WTC11 (cell line): ENCODE measurements around the gene SLC6A8. TPM values are rescaled to one million over a fixed set of nuclear protein-coding genes. Genes with fewer than 3 reads are reported as not detected.

Source experiments
- ATAC-seq: fragments of 200-7000 bp; cut with Tn5 transposase; 2 replicates; pipeline ENCODE4 v1.10.0; 2021; ENCODE audit warnings: mild to moderate bottlenecking, moderate library complexity
- CTCF ChIA-PET: fragments of 300-600 bp; sonication (Branson Sonifier 250); formaldehyde crosslinking; loops from one replicate; lab custom pipeline; 2021; ENCODE audit warnings: antibody characterized with exemption; lab: Charles Lee
- POLR2A ChIA-PET: fragments of 350-600 bp; sonication (Branson Sonifier 250); formaldehyde crosslinking; loops from one replicate; lab custom pipeline; 2021; ENCODE audit warnings: antibody characterized with exemption; lab: Charles Lee
- DNase-seq: peaks from one replicate; pipeline ENCODE4 v3.0.0; 2021; ENCODE audit warnings: low spot score
- H3K27ac Mint-ChIP-seq: 2 replicates; pipeline ENCODE4 v1.8.0; 2021; ENCODE audit warnings: mixed read lengths
- H3K27me3 Mint-ChIP-seq: 2 replicates; pipeline ENCODE4 v1.8.0; 2021; ENCODE audit warnings: low read depth, mild to moderate bottlenecking, moderate library complexity, mixed read lengths
- H3K36me3 Mint-ChIP-seq: 2 replicates; pipeline ENCODE4 v1.8.0; 2021; ENCODE audit warnings: mixed read lengths
- H3K4me1 Mint-ChIP-seq: 2 replicates; pipeline ENCODE4 v1.8.0; 2022; ENCODE audit warnings: mixed read lengths
- H3K4me3 Mint-ChIP-seq: 2 replicates; pipeline ENCODE4 v1.8.0; 2021; ENCODE audit warnings: mild to moderate bottlenecking, moderate library complexity, mixed read lengths
- H3K9me3 Mint-ChIP-seq: 2 replicates; pipeline ENCODE4 v1.8.0; 2021; ENCODE audit warnings: mixed read lengths
- ATF1 ChIP-seq: sonication (generic); formaldehyde crosslinking; IDR thresholded peaks from 2 replicates; pipeline ENCODE4 v1.8.1; 2023; ENCODE audit warnings: mild to moderate bottlenecking, moderate library complexity, missing genetic modification reagents
- CBFB ChIP-seq: sonication (generic); formaldehyde crosslinking; IDR thresholded peaks from 2 replicates; pipeline ENCODE4 v1.8.1; 2022; ENCODE audit warnings: mild to moderate bottlenecking, low read depth, missing genetic modification reagents
- ELF4 ChIP-seq: sonication (generic); formaldehyde crosslinking; IDR thresholded peaks from 2 replicates; pipeline ENCODE4 v1.8.1; 2022; ENCODE audit warnings: low read depth, mild to moderate bottlenecking, moderate library complexity, missing genetic modification reagents
- EMX1 ChIP-seq: fragments of 250-450 bp; sonication (Bioruptor Pico); IDR thresholded peaks from 2 replicates; pipeline ENCODE4 v1.8.0; 2021; ENCODE audit warnings: mild to moderate bottlenecking
- FOXJ3 ChIP-seq: sonication (generic); formaldehyde crosslinking; IDR thresholded peaks from 2 replicates; pipeline ENCODE4 v1.9.0; 2021; ENCODE audit warnings: missing genetic modification reagents, mild to moderate bottlenecking, borderline replicate concordance
- FOXK1 ChIP-seq: sonication (generic); formaldehyde crosslinking; IDR thresholded peaks from 2 replicates; pipeline ENCODE4 v1.8.0; 2022; ENCODE audit warnings: mild to moderate bottlenecking, moderate library complexity, missing genetic modification reagents
- GABPB1 ChIP-seq: sonication (generic); formaldehyde crosslinking; IDR thresholded peaks from 2 replicates; pipeline ENCODE4 v1.8.1; 2023; ENCODE audit warnings: mild to moderate bottlenecking, missing genetic modification reagents
- GTF2I ChIP-seq: fragments of 250-450 bp; sonication (Bioruptor Pico); conservative IDR thresholded peaks from 2 replicates; pipeline ENCODE4 v1.4.0; 2021; ENCODE audit warnings: mild to moderate bottlenecking
- IRF2 ChIP-seq: sonication (generic); formaldehyde crosslinking; IDR thresholded peaks from 2 replicates; pipeline ENCODE4 v1.8.0; 2022; ENCODE audit warnings: low read depth, missing genetic modification reagents, borderline replicate concordance
- MXD4 ChIP-seq: fragments of 250-450 bp; sonication (Bioruptor Pico); IDR thresholded peaks from 2 replicates; pipeline ENCODE4 v1.8.0; 2021; ENCODE audit warnings: mild to moderate bottlenecking, moderate library complexity, borderline replicate concordance
- MYBL2 ChIP-seq: sonication (generic); formaldehyde crosslinking; IDR thresholded peaks from 2 replicates; pipeline ENCODE4 v1.8.1; 2023; ENCODE audit warnings: mild to moderate bottlenecking, moderate library complexity, missing genetic modification reagents
- NFE2L1 ChIP-seq: sonication (generic); formaldehyde crosslinking; IDR thresholded peaks from 2 replicates; pipeline ENCODE4 v1.8.1; 2023; ENCODE audit warnings: missing genetic modification reagents
- SOX15 ChIP-seq: fragments of 250-450 bp; sonication (Bioruptor Pico); IDR thresholded peaks from 2 replicates; pipeline ENCODE4 v1.9.0; 2021; ENCODE audit warnings: mild to moderate bottlenecking
- TEAD1 ChIP-seq: sonication (generic); formaldehyde crosslinking; IDR thresholded peaks from 2 replicates; pipeline ENCODE4 v1.8.0; 2022; ENCODE audit warnings: mild to moderate bottlenecking, missing genetic modification reagents
- ZNF317 ChIP-seq: sonication (generic); formaldehyde crosslinking; IDR thresholded peaks from 2 replicates; pipeline ENCODE4 v1.8.1; 2023; ENCODE audit warnings: low read depth, mild to moderate bottlenecking, moderate library complexity, missing genetic modification reagents, borderline replicate concordance
- ZNF671 ChIP-seq: fragments of 250-450 bp; sonication (Bioruptor Pico); IDR thresholded peaks from 2 replicates; pipeline ENCODE4 v1.8.0; 2021; ENCODE audit warnings: mild to moderate bottlenecking
- total RNA-seq: library from RNA; stranded (reverse); gene quantifications from 3 replicates; pipeline ENCODE4 v1.2.3, GENCODE V29; 2021
- TF ChIP-seq, protein P1 (sequence below): fragments of 250-450 bp; sonication (Bioruptor Pico); IDR thresholded peaks from 2 replicates; pipeline ENCODE4 v1.9.0; 2021; ENCODE audit warnings: moderate library complexity, mild to moderate bottlenecking, inconsistent platforms, borderline replicate concordance
- TF ChIP-seq, protein P2 (sequence below): sonication (generic); formaldehyde crosslinking; IDR thresholded peaks from 2 replicates; pipeline ENCODE4 v1.8.0; 2022; ENCODE audit warnings: mild to moderate bottlenecking, missing genetic modification reagents
- TF ChIP-seq, protein P3 (sequence below): sonication (generic); formaldehyde crosslinking; IDR thresholded peaks from 2 replicates; pipeline ENCODE4 v1.8.1; 2023; ENCODE audit warnings: mild to moderate bottlenecking, missing genetic modification reagents
- TF ChIP-seq, protein P4 (sequence below): sonication (generic); formaldehyde crosslinking; IDR thresholded peaks from 2 replicates; pipeline ENCODE4 v1.8.0; 2022; ENCODE audit warnings: mild to moderate bottlenecking, missing genetic modification reagents
- TF ChIP-seq, protein P5 (sequence below): fragments of 250-450 bp; sonication (Bioruptor Pico); IDR thresholded peaks from 2 replicates; pipeline ENCODE4 v1.9.0; 2021; ENCODE audit warnings: mild to moderate bottlenecking
- TF ChIP-seq, protein P6 (sequence below): sonication (generic); formaldehyde crosslinking; IDR thresholded peaks from 2 replicates; pipeline ENCODE4 v1.8.1; 2023; ENCODE audit warnings: mild to moderate bottlenecking, missing genetic modification reagents, moderate library complexity
- TF ChIP-seq, protein P7 (sequence below): sonication (generic); formaldehyde crosslinking; IDR thresholded peaks from 2 replicates; pipeline ENCODE4 v1.8.0; 2022; ENCODE audit warnings: mild to moderate bottlenecking, missing genetic modification reagents
- TF ChIP-seq, protein P8 (sequence below): fragments of 250-450 bp; sonication (Bioruptor Pico); IDR thresholded peaks from 2 replicates; pipeline ENCODE4 v1.9.0; 2021; ENCODE audit warnings: mild to moderate bottlenecking, borderline replicate concordance

Gene SLC6A8
- total RNA-seq, 1 experiment from 2014 or later = 112 TPM

DNA sequence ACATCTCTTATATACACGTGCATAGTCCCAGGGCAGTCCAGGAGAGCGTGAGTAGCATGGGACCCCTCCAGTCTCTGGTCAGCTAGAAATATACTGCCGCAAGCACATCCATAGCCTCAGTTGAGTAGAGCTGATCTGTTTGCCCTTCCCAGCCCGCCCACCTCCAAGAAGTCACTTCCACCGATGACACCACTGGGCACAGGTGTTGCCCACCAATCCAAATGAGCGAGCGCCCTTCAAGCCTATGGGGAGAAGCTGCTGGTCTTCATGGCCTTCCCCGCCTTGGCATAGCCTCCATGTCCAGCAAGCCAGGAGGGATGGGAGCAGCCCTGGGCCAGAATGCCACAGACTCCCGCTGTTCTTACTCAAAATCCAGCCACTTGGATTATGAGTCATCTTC lies 30.6 kb upstream of the SLC6A8 start (continued):
- TF ChIP-seq SOX15 (CRISPR knock-in tag) (no peak), MXD4 (CRISPR knock-in tag) (no peak), TEAD1 (no peak)
- TF ChIP-seq, protein P1, sequence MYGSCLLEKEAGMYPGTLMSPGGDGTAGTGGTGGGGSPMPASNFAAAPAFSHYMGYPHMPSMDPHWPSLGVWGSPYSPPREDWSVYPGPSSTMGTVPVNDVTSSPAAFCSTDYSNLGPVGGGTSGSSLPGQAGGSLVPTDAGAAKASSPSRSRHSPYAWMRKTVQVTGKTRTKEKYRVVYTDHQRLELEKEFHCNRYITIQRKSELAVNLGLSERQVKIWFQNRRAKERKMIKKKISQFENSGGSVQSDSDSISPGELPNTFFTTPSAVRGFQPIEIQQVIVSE (CRISPR knock-in tag) = no peak
- TF ChIP-seq, protein P2, sequence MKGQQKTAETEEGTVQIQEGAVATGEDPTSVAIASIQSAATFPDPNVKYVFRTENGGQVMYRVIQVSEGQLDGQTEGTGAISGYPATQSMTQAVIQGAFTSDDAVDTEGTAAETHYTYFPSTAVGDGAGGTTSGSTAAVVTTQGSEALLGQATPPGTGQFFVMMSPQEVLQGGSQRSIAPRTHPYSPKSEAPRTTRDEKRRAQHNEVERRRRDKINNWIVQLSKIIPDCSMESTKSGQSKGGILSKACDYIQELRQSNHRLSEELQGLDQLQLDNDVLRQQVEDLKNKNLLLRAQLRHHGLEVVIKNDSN (CRISPR knock-in tag) = no peak
- TF ChIP-seq, protein P3, sequence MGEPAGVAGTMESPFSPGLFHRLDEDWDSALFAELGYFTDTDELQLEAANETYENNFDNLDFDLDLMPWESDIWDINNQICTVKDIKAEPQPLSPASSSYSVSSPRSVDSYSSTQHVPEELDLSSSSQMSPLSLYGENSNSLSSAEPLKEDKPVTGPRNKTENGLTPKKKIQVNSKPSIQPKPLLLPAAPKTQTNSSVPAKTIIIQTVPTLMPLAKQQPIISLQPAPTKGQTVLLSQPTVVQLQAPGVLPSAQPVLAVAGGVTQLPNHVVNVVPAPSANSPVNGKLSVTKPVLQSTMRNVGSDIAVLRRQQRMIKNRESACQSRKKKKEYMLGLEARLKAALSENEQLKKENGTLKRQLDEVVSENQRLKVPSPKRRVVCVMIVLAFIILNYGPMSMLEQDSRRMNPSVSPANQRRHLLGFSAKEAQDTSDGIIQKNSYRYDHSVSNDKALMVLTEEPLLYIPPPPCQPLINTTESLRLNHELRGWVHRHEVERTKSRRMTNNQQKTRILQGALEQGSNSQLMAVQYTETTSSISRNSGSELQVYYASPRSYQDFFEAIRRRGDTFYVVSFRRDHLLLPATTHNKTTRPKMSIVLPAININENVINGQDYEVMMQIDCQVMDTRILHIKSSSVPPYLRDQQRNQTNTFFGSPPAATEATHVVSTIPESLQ (CRISPR knock-in tag) = no peak
- TF ChIP-seq, protein P4, sequence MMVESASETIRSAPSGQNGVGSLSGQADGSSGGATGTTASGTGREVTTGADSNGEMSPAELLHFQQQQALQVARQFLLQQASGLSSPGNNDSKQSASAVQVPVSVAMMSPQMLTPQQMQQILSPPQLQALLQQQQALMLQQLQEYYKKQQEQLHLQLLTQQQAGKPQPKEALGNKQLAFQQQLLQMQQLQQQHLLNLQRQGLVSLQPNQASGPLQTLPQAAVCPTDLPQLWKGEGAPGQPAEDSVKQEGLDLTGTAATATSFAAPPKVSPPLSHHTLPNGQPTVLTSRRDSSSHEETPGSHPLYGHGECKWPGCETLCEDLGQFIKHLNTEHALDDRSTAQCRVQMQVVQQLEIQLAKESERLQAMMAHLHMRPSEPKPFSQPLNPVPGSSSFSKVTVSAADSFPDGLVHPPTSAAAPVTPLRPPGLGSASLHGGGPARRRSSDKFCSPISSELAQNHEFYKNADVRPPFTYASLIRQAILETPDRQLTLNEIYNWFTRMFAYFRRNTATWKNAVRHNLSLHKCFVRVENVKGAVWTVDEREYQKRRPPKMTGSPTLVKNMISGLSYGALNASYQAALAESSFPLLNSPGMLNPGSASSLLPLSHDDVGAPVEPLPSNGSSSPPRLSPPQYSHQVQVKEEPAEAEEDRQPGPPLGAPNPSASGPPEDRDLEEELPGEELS = no peak
- TF ChIP-seq, all 79 proteins: peak for 0

DNA sequence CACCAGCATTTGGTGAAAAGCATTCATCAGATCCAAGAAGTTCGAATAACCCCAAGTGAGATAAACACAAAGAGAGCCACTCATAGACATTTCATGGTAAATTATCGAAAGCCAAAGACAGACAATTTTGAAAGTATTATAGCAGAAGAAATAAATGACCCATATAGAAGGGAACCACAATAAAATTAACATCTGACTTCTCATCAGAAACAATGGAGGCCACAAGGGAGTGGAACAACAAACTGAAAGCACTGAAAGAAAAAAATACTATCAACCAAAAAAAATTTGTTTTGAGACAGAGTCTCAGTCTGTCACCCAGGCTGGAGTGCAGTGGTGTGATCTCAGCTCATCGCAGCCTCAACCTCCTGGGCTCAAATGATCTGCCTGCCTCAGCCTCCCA lies 28.5 kb upstream of the SLC6A8 start:
- Mint-ChIP-seq H3K9me3 (peaks cover 4% of the 10 kb centered on the region; the same call in 1 of the 2 replicates), H3K36me3 (no peaks in the 10 kb centered on the region), H3K4me1 (no peaks in the 10 kb centered on the region; the same call in 1 of the 2 replicates), H3K27me3 (peaks cover 24% of the 10 kb centered on the region), H3K27ac (no peak overlapping the region), H3K4me3 (no peak overlapping the region)
- ATAC-seq = no peak
- TF ChIP-seq, protein P5, sequence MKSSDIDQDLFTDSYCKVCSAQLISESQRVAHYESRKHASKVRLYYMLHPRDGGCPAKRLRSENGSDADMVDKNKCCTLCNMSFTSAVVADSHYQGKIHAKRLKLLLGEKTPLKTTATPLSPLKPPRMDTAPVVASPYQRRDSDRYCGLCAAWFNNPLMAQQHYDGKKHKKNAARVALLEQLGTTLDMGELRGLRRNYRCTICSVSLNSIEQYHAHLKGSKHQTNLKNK = no peak
- no peak for TF ChIP-seq NFE2L1 (CRISPR knock-in tag)
- no peak for TF ChIP-seq CBFB (CRISPR knock-in tag)
- TF ChIP-seq FOXJ3 (CRISPR knock-in tag) = no peak
- no peak for TF ChIP-seq ATF1 (CRISPR knock-in tag)
- TF ChIP-seq, protein P6, sequence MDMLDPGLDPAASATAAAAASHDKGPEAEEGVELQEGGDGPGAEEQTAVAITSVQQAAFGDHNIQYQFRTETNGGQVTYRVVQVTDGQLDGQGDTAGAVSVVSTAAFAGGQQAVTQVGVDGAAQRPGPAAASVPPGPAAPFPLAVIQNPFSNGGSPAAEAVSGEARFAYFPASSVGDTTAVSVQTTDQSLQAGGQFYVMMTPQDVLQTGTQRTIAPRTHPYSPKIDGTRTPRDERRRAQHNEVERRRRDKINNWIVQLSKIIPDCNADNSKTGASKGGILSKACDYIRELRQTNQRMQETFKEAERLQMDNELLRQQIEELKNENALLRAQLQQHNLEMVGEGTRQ (CRISPR knock-in tag) = no peak
- no peak for TF ChIP-seq EMX1 (CRISPR knock-in tag)
- TF ChIP-seq ELF4 (CRISPR knock-in tag) = no peak
- no peak for TF ChIP-seq IRF2 (CRISPR knock-in tag)
- TF ChIP-seq, protein P7, sequence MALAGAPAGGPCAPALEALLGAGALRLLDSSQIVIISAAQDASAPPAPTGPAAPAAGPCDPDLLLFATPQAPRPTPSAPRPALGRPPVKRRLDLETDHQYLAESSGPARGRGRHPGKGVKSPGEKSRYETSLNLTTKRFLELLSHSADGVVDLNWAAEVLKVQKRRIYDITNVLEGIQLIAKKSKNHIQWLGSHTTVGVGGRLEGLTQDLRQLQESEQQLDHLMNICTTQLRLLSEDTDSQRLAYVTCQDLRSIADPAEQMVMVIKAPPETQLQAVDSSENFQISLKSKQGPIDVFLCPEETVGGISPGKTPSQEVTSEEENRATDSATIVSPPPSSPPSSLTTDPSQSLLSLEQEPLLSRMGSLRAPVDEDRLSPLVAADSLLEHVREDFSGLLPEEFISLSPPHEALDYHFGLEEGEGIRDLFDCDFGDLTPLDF (CRISPR knock-in tag) = no peak
- TF ChIP-seq ZNF671 (CRISPR knock-in tag) = no peak
- TF ChIP-seq GTF2I (CRISPR knock-in tag) = no peak
- TF ChIP-seq, protein P1 (CRISPR knock-in tag) = no peak
- TF ChIP-seq, protein P8, sequence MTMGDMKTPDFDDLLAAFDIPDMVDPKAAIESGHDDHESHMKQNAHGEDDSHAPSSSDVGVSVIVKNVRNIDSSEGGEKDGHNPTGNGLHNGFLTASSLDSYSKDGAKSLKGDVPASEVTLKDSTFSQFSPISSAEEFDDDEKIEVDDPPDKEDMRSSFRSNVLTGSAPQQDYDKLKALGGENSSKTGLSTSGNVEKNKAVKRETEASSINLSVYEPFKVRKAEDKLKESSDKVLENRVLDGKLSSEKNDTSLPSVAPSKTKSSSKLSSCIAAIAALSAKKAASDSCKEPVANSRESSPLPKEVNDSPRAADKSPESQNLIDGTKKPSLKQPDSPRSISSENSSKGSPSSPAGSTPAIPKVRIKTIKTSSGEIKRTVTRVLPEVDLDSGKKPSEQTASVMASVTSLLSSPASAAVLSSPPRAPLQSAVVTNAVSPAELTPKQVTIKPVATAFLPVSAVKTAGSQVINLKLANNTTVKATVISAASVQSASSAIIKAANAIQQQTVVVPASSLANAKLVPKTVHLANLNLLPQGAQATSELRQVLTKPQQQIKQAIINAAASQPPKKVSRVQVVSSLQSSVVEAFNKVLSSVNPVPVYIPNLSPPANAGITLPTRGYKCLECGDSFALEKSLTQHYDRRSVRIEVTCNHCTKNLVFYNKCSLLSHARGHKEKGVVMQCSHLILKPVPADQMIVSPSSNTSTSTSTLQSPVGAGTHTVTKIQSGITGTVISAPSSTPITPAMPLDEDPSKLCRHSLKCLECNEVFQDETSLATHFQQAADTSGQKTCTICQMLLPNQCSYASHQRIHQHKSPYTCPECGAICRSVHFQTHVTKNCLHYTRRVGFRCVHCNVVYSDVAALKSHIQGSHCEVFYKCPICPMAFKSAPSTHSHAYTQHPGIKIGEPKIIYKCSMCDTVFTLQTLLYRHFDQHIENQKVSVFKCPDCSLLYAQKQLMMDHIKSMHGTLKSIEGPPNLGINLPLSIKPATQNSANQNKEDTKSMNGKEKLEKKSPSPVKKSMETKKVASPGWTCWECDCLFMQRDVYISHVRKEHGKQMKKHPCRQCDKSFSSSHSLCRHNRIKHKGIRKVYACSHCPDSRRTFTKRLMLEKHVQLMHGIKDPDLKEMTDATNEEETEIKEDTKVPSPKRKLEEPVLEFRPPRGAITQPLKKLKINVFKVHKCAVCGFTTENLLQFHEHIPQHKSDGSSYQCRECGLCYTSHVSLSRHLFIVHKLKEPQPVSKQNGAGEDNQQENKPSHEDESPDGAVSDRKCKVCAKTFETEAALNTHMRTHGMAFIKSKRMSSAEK (CRISPR knock-in tag) = no peak
- no peak for TF ChIP-seq FOXK1 (CRISPR knock-in tag)
- no peak for TF ChIP-seq GABPB1 (CRISPR knock-in tag)
- TF ChIP-seq MYBL2 (CRISPR knock-in tag) = no peak
- TF ChIP-seq ZNF317 (CRISPR knock-in tag) = no peak
- ChIA-PET CTCF (interaction anchor here (0.9 to 1.0 kb wide), 2 partner anchors 10 to 49 kb away, joined by 3 to 5 read pairs; no protein-coding TSS in a partner anchor), POLR2A (interaction anchor here (0.6 kb wide), 1 partner anchor 12 kb away, joined by 3 read pairs; the partner anchor contains the start of gene DUSP9)
- DNase-seq = no peak
